HG03196 (cell line): ENCODE results near the gene D2HGDH.
"Not testable (repeated sequence)": the region's sequence is repeated elsewhere in the genome, so short reads cannot be mapped to it uniquely, and the experiment has no call there.

Source experiments
- ATAC-seq: cut with Tn5 transposase; IDR thresholded peaks from one replicate; pipeline ENCODE4 v1.9.1; 2021; ENCODE audit not compliant: unreplicated experiment

Gene D2HGDH

GRCh38 chr2:241724975-241725870 lies 9.2 kb upstream of the D2HGDH start:
- no peak for ATAC-seq

DNA sequence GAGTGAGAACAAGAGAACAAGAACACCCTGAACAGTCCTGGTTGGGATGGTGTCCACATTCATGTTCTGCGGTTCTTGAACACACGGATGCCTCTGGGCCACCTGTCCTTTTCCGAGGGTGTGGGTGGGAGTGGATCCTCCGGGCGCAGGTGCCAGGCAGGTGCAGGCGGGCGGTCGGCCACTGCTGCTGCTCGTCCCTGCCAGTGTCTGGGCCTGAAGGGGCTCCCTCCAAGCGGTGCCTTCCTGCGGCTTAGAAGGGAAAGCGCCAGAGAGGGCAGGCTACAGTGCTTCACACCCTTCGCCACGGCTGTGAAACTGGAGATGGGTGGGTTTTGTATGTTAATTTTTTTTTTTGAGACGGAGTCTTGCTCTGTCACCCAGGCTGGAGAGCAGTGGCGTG lies 8.0 kb upstream of the D2HGDH start:
- no peak for ATAC-seq

DNA sequence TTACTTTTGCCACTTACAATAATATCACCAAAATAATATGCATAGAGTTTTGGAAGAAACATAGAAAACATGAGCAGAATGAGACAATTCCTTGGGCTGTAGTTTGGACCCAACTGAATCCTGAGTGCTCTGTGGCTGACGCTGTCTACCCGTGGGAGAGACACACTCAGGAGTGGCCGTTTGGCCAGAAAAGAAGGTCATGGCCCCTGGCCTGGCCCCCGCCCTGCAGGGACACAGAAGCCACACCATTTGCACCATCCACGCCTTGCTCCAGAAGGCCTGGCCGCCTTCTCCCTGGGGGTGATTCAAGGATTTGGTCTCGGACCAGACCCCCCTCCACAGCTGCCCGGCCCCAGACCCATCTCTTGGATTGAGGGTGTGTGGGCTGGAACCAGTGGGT lies 6.4 kb upstream of the D2HGDH start:
- no peak for ATAC-seq

GRCh38 chr2:241728627-241729026 lies 5.8 kb upstream of the D2HGDH start:
- no peak for ATAC-seq

GRCh38 chr2:241729868-241730267 lies 4.6 kb upstream of the D2HGDH start:
- no peak for ATAC-seq

- no peak for ATAC-seq
Measured at GRCh38 chr2:241730671-241731293, 3.6 kb upstream of the D2HGDH start.

GRCh38 chr2:241732513-241733186 lies 1.8 kb upstream of the D2HGDH start:
- not testable (repeated sequence) for ATAC-seq

DNA sequence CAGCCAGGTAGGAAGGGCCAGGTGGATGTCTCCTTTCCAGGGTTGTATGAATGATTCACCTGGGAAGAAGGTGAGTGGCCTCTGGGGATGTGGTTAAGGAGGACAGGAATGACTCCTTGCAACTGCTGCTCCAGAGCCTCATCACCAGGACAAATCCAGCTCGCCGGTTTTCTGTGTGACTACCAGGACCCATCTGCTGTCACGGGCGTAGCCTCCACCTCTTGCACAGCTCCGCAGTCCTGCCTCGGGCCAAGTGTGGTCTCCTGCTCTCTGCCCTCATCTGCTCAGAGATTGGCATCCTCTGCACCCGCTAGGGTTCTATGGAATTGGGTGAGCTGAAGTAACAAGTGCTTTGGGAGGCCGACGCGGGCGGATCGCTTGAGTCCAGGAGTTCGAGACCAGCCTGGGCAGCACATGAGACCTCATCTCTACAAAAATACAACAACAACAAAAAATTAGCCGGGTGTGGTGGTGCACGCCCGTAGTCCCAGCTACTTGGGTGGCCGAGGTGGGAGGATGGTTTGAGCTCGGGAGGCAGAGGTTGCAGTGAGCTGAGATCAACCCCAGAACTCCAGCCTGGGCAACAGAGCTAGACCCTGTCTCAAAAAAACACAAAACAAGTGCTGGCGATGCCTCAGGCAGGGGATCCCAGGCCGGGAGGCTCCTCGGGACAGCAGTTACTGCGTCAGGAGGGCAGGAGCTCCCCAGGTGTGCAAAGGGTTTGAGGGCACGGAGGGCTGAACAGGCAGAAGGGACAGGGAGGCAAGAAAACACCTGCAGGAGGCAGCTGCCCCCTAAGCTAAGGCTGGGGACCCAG lies 831 bp upstream of the D2HGDH start:
- no peak for ATAC-seq

- peak; percentile 24 for ATAC-seq
Measured at GRCh38 chr2:241734208-241734466, 293 bp upstream of the D2HGDH start.

- no peak for ATAC-seq
Measured at GRCh38 chr2:241736111-241736510, 1.7 kb downstream of the D2HGDH start.

- ATAC-seq, result no peak
Measured at GRCh38 chr2:241738040-241738686, 3.7 kb downstream of the D2HGDH start.

DNA sequence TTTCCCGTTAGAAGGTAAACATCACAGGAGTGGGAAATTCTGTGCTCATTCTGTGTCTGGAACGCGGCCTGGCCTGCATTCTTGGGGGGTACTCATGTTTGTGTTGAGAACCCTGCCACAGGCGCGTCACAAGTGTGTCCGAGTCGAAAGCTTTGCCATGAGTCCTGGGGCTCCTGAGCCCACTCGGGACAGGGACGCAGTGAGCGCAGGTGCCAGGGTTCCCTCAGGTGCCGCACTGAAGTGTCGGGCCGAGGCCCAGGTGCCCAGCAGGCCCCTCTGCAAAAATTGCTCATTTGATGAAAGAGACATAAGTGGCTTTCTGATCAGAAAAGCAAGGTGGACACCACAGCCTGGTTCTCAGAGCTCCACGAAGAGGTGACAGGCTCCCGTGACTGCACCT lies 4.7 kb downstream of the D2HGDH start:
- ATAC-seq, result no peak

GRCh38 chr2:241739651-241740050 lies 5.2 kb downstream of the D2HGDH start:
- no peak for ATAC-seq

DNA sequence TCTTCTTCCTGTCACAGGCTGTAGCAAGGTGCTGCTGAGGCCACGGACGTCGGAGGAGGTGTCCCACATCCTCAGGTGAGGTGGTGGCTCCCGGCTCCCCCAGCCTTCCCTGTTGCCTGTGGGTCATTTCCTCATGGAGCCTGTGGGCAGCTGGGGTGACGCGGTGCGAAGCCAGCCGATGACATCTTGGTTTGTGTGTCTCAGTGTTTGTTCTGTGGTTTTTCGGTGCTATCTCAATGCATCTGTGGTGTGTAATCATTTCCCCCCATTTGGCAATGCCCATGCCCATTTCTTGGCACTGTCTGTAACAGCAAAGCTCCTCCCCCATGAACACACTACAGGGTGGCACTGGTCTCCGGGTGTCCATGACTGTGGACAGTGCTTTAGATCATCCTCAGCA lies 6.6 kb downstream of the D2HGDH start:
- ATAC-seq, result no peak

GRCh38 chr2:241742320-241742939 lies 8.0 kb downstream of the D2HGDH start:
- ATAC-seq, result no peak

DNA sequence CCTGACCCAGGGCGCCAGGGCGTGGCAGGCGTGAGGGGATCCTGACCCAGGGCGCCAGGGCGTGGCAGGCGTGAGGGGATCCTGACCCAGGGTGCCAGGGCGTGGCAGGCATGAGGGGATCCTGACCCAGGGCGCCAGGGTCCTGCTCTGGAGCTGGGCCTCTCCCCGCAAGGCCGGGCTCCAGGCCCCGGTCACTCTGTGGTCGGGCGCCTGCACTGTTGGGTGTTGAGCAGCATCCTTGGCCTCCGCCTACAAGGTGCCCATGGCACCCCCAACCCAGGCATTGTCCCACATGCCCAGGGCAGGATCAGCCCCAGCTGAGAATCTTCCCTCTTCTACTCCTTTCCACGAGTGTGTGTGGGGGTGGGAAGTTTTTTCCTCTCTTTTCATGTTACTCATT lies 8.6 kb downstream of the D2HGDH start:
- not testable (repeated sequence) for ATAC-seq

- no peak for ATAC-seq
Measured at GRCh38 chr2:241743620-241744019, 9.2 kb downstream of the D2HGDH start.

GRCh38 chr2:241744028-241744754 lies 9.8 kb downstream of the D2HGDH start:
- no peak for ATAC-seq

- no peak for ATAC-seq
Measured at GRCh38 chr2:241745276-241745675, 10.8 kb downstream of the D2HGDH start.

DNA sequence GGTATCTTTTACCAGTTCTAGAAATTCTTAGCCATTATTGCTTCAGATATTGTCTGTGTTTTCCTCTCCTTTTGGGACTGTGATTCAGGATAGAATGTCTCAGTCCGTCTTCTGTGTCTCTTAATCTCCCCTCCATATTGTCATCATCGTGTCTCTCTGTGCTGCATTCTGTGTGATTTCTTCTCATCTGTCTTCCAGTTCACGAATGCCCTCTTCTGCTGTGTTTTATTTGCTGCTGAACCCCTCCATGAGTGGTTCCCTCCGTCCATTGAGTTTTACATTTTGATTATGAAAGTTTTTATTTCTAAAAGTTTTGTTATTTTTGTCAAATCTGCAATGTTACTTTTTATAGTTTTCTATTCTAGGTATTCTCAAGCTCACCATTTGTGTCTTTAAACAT lies 11.7 kb downstream of the D2HGDH start:
- ATAC-seq, result no peak
